ENCODE measurements around the gene ARFIP1. TPM values are rescaled to one million over a fixed set of nuclear protein-coding genes. Genes with fewer than 3 reads are reported as not detected.

The ARFIP1 gene
- total and polyA plus RNA-seq, 2 of the 8 experiments (the other 6 are each of a cell fraction or from before 2014, with no cell fraction given), result 13.5 to 38.0 TPM

DNA sequence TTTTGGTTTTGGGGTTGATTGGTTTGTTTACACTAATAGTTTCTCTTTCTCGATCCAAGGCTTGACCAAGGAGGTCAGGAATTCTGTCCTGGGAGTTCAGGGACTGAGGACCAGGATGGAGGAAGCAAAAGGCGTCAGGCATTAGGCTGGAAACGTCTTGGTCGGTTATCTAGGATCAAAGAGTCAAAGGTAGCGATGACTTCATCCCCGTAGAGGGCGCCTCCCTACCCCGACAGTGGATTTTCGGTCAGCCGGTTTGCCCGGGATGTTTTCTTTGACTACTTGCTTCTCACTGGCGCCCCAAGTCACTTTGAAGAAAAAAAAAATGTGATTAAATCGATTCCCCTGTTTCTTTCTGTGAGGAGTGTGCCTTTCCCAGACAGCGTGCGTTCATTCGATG is 155.4 kb downstream of the ARFIP1 start:
- Histone ChIP-seq H2AFZ (ENCODE audit: low read length) (no peak overlapping the region), H3K14ac (ENCODE audit: insufficient read length) (no peak overlapping the region), H3K79me2 (ENCODE audit: control insufficient read depth in 1 of 2, insufficient read depth in 2 of 2, low read length in 2 of 2) (peaks cover 12 to 27% of the 10 kb centered on the region in 2 experiments), H3K23me2 (ENCODE audit: low read depth, low read length) (peaks cover 2% of the 10 kb centered on the region; the same call in 1 of the 2 replicates), H4K8ac (ENCODE audit: extremely low read depth, insufficient read depth, low read length) (no peak overlapping the region), H3K36me3 (ENCODE audit: control insufficient read depth in 2 of 4, insufficient read depth in 4 of 4, low read length in 3 of 4) (no peaks in the 10 kb centered on the region), H2BK15ac (ENCODE audit: low read length) (no peak overlapping the region), H3K4ac (replicated peaks; ENCODE audit: insufficient read length, low read depth, low read length) (no peak overlapping the region), H3K27me3 (replicated peaks in 1 of 4; ENCODE audit: control insufficient read depth in 3 of 4, extremely low read depth in 1 of 4, insufficient read depth in 3 of 4, low read length in 3 of 4) (peaks cover 0 to 13% (median 5%) of the 10 kb centered on the region in 4 experiments; a peak in 3 of 7 replicates), H2BK5ac (ENCODE audit: low read depth, low read length) (no peak overlapping the region), H4K20me1 (replicated peaks in 1 of 2; ENCODE audit: control insufficient read depth in 1 of 2, insufficient read depth in 2 of 2, low read length in 2 of 2) (peaks cover 11 to 16% of the 10 kb centered on the region in 2 experiments), H2BK120ac (replicated peaks; ENCODE audit: low read depth, low read length) (no peak overlapping the region), H3K4me2 (ENCODE audit: insufficient read depth in 1 of 2, low read depth in 2 of 2, low read length in 2 of 2) (peak overlapping the region; percentile 65 to 97), H3K4me1 (replicated peaks in 1 of 4; ENCODE audit: control insufficient read depth in 3 of 4, insufficient read depth in 4 of 4, low read length in 3 of 4) (peaks cover 0 to 11% (median 6%) of the 10 kb centered on the region in 4 experiments; a peak in 6 of 7 replicates), H2BK20ac (ENCODE audit: low read length) (no peak overlapping the region), H3K23ac (ENCODE audit: insufficient read length) (no peak overlapping the region), H4K91ac (replicated peaks; ENCODE audit: insufficient read length, low read length) (no peak overlapping the region), H4K5ac (ENCODE audit: insufficient read length, low read depth, low read length) (no peak overlapping the region), H3K9ac (replicated peaks in 1 of 4; ENCODE audit: extremely low read depth in 1 of 4, low read depth in 3 of 4, low read length in 3 of 4) (peak overlapping the region in 1 of 4 experiments; percentile 89; a peak in 3 of 7 replicates), H3K4me3 (ENCODE audit: extremely low read depth in 1 of 4, insufficient read depth in 2 of 4, low read depth in 3 of 4, low read length in 4 of 4) (peak overlapping the region; percentile 76 to 97 (median 82); a peak in 7 of 8 replicates), H2AK5ac (ENCODE audit: low read depth, low read length) (no peak overlapping the region), H2BK12ac (ENCODE audit: low read depth, low read length) (no peak overlapping the region; the same call in 1 of the 2 replicates), H3K79me1 (ENCODE audit: low read depth, low read length) (no peaks in the 10 kb centered on the region), H3K56ac (replicated peaks; ENCODE audit: insufficient read length, low read depth, low read length) (no peak overlapping the region), H3K18ac (ENCODE audit: extremely low read depth, low read length) (no peak overlapping the region; the same call in 1 of the 2 replicates), H3K9me3 (ENCODE audit: insufficient read depth in 2 of 2, low read depth in 1 of 2, low read length in 1 of 2) (no peaks in the 10 kb centered on the region), H3K27ac (ENCODE audit: low read depth, low read length) (no peak overlapping the region)
- ChIA-PET CTCF (ENCODE audit: partially characterized antibody) (interaction anchor here (0.7 to 6.6 kb wide), 29 partner anchors 9 to 830 kb away, joined by 3 to 35 read pairs (median 4); no protein-coding TSS in a partner anchor), POLR2A (ENCODE audit: partially characterized antibody) (interaction anchor here (0.6 to 6.6 kb wide), 6 partner anchors 9 to 531 kb away, joined by 3 to 61 read pairs (median 4); partner anchors contain the start of gene TMEM131L)
- 3% methylated on average over 16 of the region's 16 CpGs; no CpG with 5 or more reads in 1 of the 2 experiments for WGBS, 2 experiments (ENCODE audit: extremely low coverage in 1 of 2, insufficient coverage in 1 of 2, insufficient read length in 1 of 2, insufficient replicate concordance in 2 of 2, low coverage in 1 of 2, low lambda C conversion rate in 2 of 2, missing lambda C conversion rate in 1 of 2)
- DNase-seq (ENCODE audit: low read depth in 1 of 2, low spot score in 2 of 2) (no peak), FAIRE-seq (peak; percentile 85)
- TF ChIP-seq POLR2AphosphoS5 (IDR thresholded peaks at IDR 0.05; ENCODE audit: low read depth, low read length), result 0 out of 2 replicates have a peak, but pooled peaks have one; percentile 4
- peak; percentile 84 for TF ChIP-seq JUND (IDR thresholded peaks at IDR 0.05; ENCODE audit: low read length)
- TF ChIP-seq NANOG (IDR thresholded peaks at IDR 0.05; ENCODE audit: insufficient read depth, low read depth, low read length, poor library complexity, severe bottlenecking), result no peak
- TF ChIP-seq NRF1 (IDR thresholded peaks at IDR 0.05; ENCODE audit: low read depth, low read length), result no peak
- peak; percentile 34 to 56 for TF ChIP-seq RAD21 (IDR thresholded peaks at IDR 0.05 in 1 of 2, conservative IDR thresholded peaks at IDR 0.05 in 1 of 2; ENCODE audit: low read depth in 2 of 2, low read length in 2 of 2)
- TF ChIP-seq ATF2 (IDR thresholded peaks at IDR 0.05; ENCODE audit: low read length), result peak; percentile 57; the same call in 1 of the 2 replicates
- TF ChIP-seq SIN3A (conservative IDR thresholded peaks at IDR 0.05 in 1 of 2, IDR thresholded peaks at IDR 0.05 in 1 of 2; ENCODE audit: low read depth in 1 of 2, low read length in 2 of 2), result no peak
